MM.1S (cell line): Measurements from ENCODE around the gene SORBS2.

Source experiments
- DNase-seq: peaks from one replicate; pipeline ENCODE4 v3.0.0-alpha.2; 2015
- H2AFZ ChIP-seq: fragments of 300-600 bp; sonication (generic); 2 replicates; pipeline ENCODE4 v1.6.0; 2016; ENCODE audit warnings: antibody characterized with exemption, low read length
- H3F3A ChIP-seq: fragments of 300-600 bp; sonication (generic); 2 replicates; pipeline ENCODE4 v1.6.1; 2016; ENCODE audit warnings: mild to moderate bottlenecking, antibody characterized with exemption, low read length, moderate library complexity, mixed read lengths; ENCODE audit not compliant: insufficient read depth
- H3K27ac ChIP-seq: fragments of 300-600 bp; sonication (generic); 2 replicates; pipeline ENCODE4 v1.5.1; 2016; ENCODE audit warnings: mild to moderate bottlenecking, low read length
- H3K27me3 ChIP-seq: fragments of 300-600 bp; sonication (generic); replicated peaks from 2 replicates; pipeline ENCODE4 v1.6.0; 2016; ENCODE audit warnings: low read length; ENCODE audit not compliant: insufficient read depth
- H3K36me3 ChIP-seq: fragments of 300-600 bp; sonication (generic); replicated peaks from 2 replicates; pipeline ENCODE4 v1.6.1; 2016; ENCODE audit warnings: mild to moderate bottlenecking, low read length, mixed read lengths; ENCODE audit not compliant: insufficient read depth
- H3K4me1 ChIP-seq: fragments of 300-600 bp; sonication (generic); 2 replicates; pipeline ENCODE4 v1.6.1; 2016; ENCODE audit warnings: low read length, mixed read lengths
- H3K4me2 ChIP-seq: fragments of 300-600 bp; sonication (generic); 2 replicates; pipeline ENCODE4 v1.6.0; 2016; ENCODE audit warnings: low read depth, low read length
- H3K4me3 ChIP-seq: fragments of 300-600 bp; sonication (generic); 2 replicates; pipeline ENCODE4 v1.5.1; 2016; ENCODE audit warnings: low read length, mixed read lengths
- H3K79me2 ChIP-seq: fragments of 300-600 bp; sonication (generic); 2 replicates; pipeline ENCODE4 v1.6.1; 2016; ENCODE audit warnings: mixed run types, low read length, mixed read lengths
- H3K9ac ChIP-seq: fragments of 300-600 bp; sonication (generic); 2 replicates; pipeline ENCODE4 v1.6.1; 2016; ENCODE audit warnings: low read length, mixed read lengths
- H3K9me2 ChIP-seq: fragments of 300-600 bp; sonication (generic); replicated peaks from 2 replicates; pipeline ENCODE4 v1.6.1; 2016; ENCODE audit warnings: mild to moderate bottlenecking, low read length, mixed read lengths; ENCODE audit not compliant: insufficient read depth
- H3K9me3 ChIP-seq: fragments of 300-600 bp; sonication (generic); replicated peaks from 2 replicates; pipeline ENCODE4 v1.6.1; 2016; ENCODE audit warnings: mild to moderate bottlenecking, low read length, mixed read lengths; ENCODE audit not compliant: insufficient read depth
- H4K20me1 ChIP-seq: fragments of 300-600 bp; sonication (generic); 2 replicates; pipeline ENCODE4 v1.6.1; 2016; ENCODE audit warnings: mild to moderate bottlenecking, low read length, moderate library complexity, mixed read lengths; ENCODE audit not compliant: insufficient read depth
- EZH2 ChIP-seq: fragments of 300-600 bp; sonication (generic); optimal IDR thresholded peaks from 2 replicates; pipeline ENCODE3; 2017; ENCODE audit warnings: low read depth, mild to moderate bottlenecking, antibody characterized with exemption, low read length, mixed read lengths
- EZH2phosphoT487 ChIP-seq: fragments of 300-600 bp; sonication (generic); IDR thresholded peaks from 2 replicates; pipeline ENCODE4 v1.6.1; 2018; ENCODE audit warnings: antibody characterized with exemption, low read length
- TF ChIP-seq, protein P1 (sequence below): fragments of 300-600 bp; sonication (generic); IDR thresholded peaks from 2 replicates; pipeline ENCODE4 v1.5.1; 2016; ENCODE audit warnings: antibody characterized with exemption, low read length, mixed read lengths

Gene SORBS2

DNA sequence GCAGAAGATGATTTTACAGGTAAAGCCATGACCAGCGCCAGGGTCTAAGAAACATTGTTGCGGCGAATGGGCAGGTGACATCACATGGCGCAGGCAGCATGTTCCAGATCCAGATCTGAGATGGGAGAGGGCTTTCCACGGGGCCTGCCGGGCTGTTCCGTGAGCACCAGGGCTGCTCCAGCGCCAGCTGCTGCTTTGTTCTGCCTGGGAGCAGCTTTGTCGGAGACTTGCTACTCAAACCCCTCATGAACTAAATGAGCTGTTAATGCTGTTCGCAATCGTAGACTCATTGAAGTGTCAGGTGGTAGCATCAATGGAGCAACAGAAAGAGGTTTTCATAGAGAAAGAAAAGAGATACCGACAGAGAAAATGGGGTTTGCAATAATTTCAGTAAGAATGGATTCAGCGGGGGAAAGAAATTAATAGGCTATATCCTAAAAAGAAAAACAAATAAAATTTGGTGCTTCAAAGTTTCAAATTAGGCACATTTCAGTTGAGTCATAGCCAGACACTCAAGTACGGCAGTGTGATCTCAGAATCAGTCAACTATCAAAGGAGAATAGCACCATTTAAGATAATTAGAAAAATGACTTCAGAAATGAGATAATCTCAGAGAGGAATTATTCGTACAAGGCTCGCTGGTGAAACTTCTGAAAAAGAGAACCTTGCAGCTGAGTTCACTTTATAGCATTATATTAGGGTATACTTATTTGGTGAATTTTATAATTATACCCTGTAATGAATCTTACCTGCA, 23.9 kb downstream of the SORBS2 start:
- H3K4me3 ChIP-seq, result no peak overlapping the region
- no peak overlapping the region for H2AFZ ChIP-seq
- H3K27me3 ChIP-seq, result no peaks in the 10 kb centered on the region
- H3K4me2 ChIP-seq, result no peak overlapping the region
- DNase-seq, result no peak
- no peaks in the 10 kb centered on the region for H4K20me1 ChIP-seq
- H3K4me1 ChIP-seq, result no peaks in the 10 kb centered on the region
- H3F3A ChIP-seq, result no peaks in the 10 kb centered on the region
- no peaks in the 10 kb centered on the region for H3K79me2 ChIP-seq
- TF ChIP-seq EZH2phosphoT487 (no peak), EZH2 (no peak)
- TF ChIP-seq, protein P1, sequence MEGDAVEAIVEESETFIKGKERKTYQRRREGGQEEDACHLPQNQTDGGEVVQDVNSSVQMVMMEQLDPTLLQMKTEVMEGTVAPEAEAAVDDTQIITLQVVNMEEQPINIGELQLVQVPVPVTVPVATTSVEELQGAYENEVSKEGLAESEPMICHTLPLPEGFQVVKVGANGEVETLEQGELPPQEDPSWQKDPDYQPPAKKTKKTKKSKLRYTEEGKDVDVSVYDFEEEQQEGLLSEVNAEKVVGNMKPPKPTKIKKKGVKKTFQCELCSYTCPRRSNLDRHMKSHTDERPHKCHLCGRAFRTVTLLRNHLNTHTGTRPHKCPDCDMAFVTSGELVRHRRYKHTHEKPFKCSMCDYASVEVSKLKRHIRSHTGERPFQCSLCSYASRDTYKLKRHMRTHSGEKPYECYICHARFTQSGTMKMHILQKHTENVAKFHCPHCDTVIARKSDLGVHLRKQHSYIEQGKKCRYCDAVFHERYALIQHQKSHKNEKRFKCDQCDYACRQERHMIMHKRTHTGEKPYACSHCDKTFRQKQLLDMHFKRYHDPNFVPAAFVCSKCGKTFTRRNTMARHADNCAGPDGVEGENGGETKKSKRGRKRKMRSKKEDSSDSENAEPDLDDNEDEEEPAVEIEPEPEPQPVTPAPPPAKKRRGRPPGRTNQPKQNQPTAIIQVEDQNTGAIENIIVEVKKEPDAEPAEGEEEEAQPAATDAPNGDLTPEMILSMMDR, result no peak
- H3K9ac ChIP-seq, result no peak overlapping the region
- H3K9me3 ChIP-seq, result no peaks in the 10 kb centered on the region
- H3K36me3 ChIP-seq, result no peaks in the 10 kb centered on the region
- no peaks in the 10 kb centered on the region for H3K9me2 ChIP-seq
- no peak overlapping the region for H3K27ac ChIP-seq

DNA sequence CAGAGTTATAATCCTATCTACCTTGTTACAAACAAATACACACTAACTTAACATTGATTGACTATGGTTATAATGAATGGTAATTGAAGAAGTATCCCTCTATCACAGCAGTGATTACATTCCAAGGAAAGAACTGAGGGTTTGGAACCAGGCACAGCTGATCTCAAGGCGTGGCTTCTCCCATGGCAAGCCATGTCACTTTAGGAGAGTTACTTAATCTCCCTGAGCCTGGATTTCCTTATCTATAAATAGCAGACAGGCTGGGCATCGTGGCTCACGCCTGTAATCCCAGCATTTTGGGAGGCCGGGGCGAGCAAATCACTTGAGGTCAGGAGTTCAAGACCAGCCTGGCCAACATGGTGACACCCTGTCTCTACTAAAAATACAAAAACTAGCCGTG, 25.6 kb downstream of the SORBS2 start:
- H3F3A ChIP-seq, result no peaks in the 10 kb centered on the region
- no peaks in the 10 kb centered on the region for H4K20me1 ChIP-seq
- H3K27ac ChIP-seq, result no peak overlapping the region
- no peaks in the 10 kb centered on the region for H3K27me3 ChIP-seq
- no peaks in the 10 kb centered on the region for H3K79me2 ChIP-seq
- H3K9ac ChIP-seq, result no peak overlapping the region
- no peaks in the 10 kb centered on the region for H3K4me1 ChIP-seq
- no peaks in the 10 kb centered on the region for H3K36me3 ChIP-seq
- no peaks in the 10 kb centered on the region for H3K9me2 ChIP-seq
- no peak overlapping the region for H3K4me2 ChIP-seq
- H3K4me3 ChIP-seq, result no peak overlapping the region
- no peak for TF ChIP-seq EZH2phosphoT487
- TF ChIP-seq, protein P1, result no peak
- no peak for TF ChIP-seq EZH2
- no peak for DNase-seq
- H2AFZ ChIP-seq, result no peak overlapping the region
- H3K9me3 ChIP-seq, result no peaks in the 10 kb centered on the region

GRCh38 chr4:185783574-185783973, 28.4 kb downstream of the SORBS2 start:
- no peaks in the 10 kb centered on the region for H3K4me1 ChIP-seq
- TF ChIP-seq, protein P1, result no peak
- no peak for TF ChIP-seq EZH2phosphoT487
- TF ChIP-seq EZH2, result no peak
- no peaks in the 10 kb centered on the region for H3K36me3 ChIP-seq
- no peak overlapping the region for H3K4me3 ChIP-seq
- no peaks in the 10 kb centered on the region for H4K20me1 ChIP-seq
- H3K79me2 ChIP-seq, result no peaks in the 10 kb centered on the region
- H3K9ac ChIP-seq, result no peak overlapping the region
- no peak overlapping the region for H3K4me2 ChIP-seq
- no peaks in the 10 kb centered on the region for H3K27me3 ChIP-seq
- H3K27ac ChIP-seq, result no peak overlapping the region
- H3F3A ChIP-seq, result no peaks in the 10 kb centered on the region
- H2AFZ ChIP-seq, result no peak overlapping the region
- H3K9me2 ChIP-seq, result no peaks in the 10 kb centered on the region
- no peaks in the 10 kb centered on the region for H3K9me3 ChIP-seq
- DNase-seq, result no peak
